ENCODE measurements around the gene SLCO6A1.
"Not testable (repeated sequence)": the region's sequence is repeated elsewhere in the genome, so short reads cannot be mapped to it uniquely, and the experiment has no call there.

The SLCO6A1 gene, protein sequence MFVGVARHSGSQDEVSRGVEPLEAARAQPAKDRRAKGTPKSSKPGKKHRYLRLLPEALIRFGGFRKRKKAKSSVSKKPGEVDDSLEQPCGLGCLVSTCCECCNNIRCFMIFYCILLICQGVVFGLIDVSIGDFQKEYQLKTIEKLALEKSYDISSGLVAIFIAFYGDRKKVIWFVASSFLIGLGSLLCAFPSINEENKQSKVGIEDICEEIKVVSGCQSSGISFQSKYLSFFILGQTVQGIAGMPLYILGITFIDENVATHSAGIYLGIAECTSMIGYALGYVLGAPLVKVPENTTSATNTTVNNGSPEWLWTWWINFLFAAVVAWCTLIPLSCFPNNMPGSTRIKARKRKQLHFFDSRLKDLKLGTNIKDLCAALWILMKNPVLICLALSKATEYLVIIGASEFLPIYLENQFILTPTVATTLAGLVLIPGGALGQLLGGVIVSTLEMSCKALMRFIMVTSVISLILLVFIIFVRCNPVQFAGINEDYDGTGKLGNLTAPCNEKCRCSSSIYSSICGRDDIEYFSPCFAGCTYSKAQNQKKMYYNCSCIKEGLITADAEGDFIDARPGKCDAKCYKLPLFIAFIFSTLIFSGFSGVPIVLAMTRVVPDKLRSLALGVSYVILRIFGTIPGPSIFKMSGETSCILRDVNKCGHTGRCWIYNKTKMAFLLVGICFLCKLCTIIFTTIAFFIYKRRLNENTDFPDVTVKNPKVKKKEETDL

GRCh38 chr5:102498271-102499034 lies at the start of gene SLCO6A1:
TSS of gene SLCO6A1 (minus strand) at chr5:102499001. CDS start at chr5:102498844, 157 bp downstream.
- DNase-seq, result no peak

GRCh38 chr5:102547141-102548035 lies 48.6 kb upstream of the SLCO6A1 start:
- no peak for DNase-seq

DNA sequence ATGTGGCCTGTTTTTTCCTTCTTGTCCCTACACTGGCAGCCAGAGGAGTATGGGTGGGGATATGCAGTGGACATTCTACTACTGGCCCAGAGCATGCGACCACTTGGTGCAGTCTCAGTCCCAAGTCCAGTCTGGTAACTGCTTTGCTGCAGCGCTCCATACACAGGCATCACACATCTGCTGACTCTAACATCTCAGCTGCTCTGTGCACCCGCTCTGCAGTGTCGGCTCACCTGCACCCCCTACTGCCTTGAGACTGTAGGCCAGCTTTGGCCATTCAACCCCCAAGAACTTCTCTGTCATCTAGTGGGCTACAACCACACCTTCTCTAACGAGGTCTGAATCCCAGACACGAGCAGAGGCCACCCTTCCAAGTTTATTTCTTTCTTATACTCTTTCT lies 46.4 kb upstream of the SLCO6A1 start:
- no peak for DNase-seq

DNA sequence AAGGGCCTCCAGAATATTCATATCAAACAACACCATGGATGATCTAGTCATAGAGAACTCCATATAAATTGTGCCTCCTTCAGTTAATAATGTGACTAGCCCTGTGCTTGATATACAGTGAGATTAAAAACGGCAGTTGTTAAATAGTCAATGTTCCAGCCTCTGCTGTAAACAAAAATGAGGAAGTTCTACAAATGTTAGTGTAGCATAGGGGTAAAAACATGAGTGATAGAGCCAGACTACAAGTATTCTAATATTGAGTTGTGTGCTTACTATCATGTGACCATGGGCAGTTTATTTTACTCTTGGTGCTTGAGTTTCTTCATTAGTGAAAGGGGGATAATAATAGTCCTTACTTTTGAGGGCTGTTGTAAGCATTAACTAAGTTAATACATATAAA lies 43.3 kb upstream of the SLCO6A1 start:
- no peak for DNase-seq

- no peak for DNase-seq
Observed at GRCh38 chr5:102539996-102540728, 41.4 kb upstream of the SLCO6A1 start.

DNA sequence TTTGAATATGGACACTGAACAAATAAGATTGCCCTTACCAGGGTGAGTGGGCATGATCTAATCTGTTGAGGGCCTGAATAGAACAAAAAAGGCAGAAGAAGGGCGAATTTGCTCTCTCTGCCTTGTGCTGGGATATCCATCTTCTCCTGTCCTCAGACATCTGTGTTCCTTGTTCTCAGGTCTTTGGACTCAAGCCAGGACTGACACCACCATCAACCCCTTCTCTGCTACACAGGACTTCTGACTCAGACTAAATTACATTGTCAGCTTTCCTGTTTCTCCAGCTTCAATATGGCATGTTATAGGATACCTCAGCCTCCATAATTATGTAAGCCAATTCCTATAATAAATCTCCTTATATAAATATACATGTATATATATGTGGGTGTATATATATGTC lies 40.8 kb upstream of the SLCO6A1 start:
- no peak for DNase-seq

DNA sequence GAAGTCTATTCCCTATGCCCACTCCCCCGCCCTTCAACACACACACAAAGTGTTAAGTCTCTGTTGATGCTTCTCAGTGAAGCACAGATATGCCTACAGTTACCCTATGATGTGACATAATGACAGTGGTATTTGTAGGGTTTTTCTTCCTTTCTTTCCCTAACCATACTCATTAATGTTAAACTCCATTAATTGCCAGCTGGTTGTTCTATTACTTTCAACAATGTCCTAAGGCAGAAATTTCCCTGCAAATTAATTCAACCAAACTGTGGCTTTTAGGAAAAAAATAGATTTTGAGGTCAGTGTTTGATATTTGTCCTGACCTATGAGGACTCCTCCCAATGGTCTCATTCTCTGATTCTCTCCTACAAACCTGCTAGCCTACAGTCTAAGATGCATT lies 38.2 kb upstream of the SLCO6A1 start:
- DNase-seq, result no peak

- no peak for DNase-seq
Observed at GRCh38 chr5:102536323-102536928, 37.6 kb upstream of the SLCO6A1 start.

DNA sequence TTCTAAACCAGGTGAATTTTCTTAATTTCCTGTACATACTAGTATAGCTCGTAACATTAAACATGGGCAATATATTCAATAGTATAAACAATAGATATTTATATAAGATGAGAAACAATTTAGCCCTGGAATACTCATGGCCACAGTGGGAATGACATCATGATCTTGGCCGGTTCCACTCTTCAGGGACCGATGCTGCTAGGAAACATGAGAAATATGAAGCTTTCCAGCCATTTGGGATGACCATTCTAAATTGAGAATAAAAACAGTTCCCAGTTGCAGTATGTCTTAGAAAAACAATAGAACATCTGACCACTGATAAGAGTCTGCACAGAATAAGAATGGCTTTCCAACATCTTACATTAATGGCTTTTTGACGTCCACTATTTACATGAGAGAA lies 33.3 kb upstream of the SLCO6A1 start:
- no peak for DNase-seq

DNA sequence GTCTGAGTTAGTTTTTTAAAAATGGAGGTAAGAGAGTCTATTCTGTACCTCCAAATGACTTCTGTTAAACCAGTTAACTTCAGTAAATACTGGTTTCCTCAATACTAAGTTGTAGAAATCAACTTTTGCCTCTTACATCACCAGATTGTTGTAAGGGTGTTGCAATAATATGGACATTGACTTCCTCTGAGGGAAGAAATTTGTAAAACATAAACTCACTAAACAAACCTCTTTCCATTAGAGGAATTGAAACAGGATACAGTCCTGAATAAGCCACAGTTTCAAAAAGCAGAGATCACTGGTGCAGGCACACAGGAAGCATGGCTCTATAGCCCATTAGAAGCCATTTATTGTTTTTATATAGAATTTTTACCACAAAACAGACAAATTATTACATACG lies 32.7 kb upstream of the SLCO6A1 start:
- DNase-seq, result no peak

GRCh38 chr5:102529447-102529846 lies 30.6 kb upstream of the SLCO6A1 start:
- no peak for DNase-seq

DNA sequence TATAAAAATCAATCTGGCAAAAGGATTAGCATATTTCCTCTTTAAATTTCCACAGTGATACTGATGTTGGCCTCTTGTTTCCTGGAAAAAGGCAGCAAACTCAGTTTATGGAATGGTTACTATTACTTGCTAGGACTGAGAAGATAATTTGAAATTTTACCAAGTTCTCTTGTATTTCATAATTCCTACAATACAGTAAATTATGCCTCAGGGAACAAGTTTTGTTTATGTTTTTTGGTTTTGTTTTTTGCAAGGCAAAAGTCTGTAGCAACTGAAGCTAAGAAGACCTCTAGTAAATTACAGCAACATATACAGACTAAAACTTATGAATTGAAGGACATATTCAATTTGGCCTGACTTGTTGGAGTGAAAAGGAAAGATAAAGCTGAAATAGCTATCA lies 30.2 kb upstream of the SLCO6A1 start:
- no peak for DNase-seq

DNA sequence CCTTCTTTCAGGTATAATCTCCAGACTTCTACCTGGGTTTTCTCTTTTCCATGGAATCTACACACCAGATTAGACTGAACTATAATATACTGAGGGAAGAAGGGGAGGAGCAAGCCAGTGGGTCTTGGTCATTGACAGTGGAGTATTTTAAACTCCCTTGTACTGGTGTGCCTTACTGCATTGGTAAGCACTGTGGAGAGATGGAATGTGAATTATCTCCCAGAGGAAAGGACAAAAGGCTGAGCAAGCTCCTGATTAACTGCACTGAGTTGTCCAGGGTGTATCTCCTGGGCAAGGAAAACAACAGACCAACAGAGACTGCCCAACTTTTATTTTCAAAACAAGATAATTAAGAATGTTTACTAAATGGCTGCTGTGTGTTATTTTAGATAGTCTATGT lies 29.8 kb upstream of the SLCO6A1 start:
- no peak for DNase-seq

- no peak for DNase-seq
Observed at GRCh38 chr5:102527547-102527946, 28.7 kb upstream of the SLCO6A1 start.

DNA sequence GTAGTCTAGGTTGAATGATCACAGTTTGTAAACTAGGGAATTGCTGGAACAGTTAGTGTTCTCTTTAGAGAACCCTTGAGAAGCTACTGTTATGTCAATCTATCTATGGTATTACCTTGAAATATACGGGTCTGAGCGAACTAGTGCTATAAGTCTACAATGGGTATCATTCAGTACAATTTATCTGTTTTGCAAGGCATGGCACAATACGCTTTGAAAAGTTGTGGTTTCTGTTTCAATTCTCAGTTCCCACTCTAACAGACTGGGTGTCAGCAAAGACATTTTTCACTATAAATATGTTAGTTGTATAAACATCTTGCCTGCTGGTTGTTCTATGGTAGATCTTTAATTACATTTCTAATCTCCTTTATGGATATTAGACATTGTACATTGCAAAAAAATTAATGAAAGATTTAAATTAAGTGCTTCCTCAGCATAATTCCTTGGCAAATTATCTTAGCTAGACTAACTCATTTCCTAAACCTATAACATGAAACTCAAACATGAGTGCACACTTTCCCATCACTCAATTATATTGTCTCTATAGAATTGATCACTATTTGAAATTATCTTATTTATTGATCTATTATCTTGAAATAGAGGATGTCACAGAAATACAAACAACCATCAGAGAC lies 24.9 kb upstream of the SLCO6A1 start:
- no peak for DNase-seq

DNA sequence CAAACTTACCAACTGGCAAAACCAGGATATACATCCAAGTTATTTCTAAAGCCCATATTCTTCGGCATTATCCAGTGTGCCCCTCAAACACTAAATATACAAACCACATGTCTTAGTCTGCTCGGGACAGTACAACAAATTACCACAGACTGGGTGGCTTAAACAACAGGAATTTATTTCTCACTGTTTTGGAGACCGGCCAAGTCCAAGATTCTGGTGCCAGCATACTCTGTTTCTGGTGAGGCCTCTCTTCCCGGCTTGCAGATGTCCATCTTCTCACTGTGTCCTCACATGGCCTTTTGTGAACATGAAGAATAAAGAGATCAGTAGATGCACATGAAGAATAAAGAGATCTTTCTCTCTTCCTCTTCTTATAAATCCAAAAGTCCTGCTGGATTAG lies 12.9 kb upstream of the SLCO6A1 start:
- DNase-seq, result peak in 9 of 14 donors; percentile 3 to 36 (median 10)

DNA sequence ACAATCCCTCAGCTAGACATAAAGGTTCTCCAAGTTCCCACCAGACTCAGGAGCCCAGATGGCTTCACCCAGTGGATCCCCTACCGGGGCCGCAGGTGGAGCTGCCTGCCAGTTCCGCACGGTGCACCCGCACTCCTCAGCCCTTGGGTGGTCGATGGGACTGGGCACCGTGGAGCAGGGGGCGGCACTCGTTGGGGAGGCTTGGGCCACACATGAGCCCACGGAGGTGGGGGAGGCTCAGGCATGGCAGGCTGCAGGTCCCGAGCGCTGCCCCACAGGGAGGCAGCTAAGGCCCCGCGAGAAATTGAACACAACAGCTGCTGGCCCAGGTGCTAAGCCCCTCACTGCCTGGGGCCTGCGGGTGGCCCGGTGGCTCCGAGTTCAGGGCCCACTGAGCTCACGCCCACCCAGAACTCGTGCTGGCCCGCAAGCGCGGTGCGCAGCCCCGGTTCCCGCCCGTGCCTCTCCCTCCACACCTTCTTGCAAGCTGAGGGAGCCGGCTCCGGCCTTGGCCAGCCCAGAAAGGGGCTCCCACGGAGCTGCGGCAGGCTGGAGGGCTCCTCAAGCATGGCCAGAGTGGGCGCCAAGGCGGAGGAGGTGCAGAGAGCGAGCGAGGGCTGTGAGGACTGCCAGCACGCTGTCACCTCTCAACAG lies 7.4 kb downstream of the SLCO6A1 start:
- not testable (repeated sequence) for DNase-seq

DNA sequence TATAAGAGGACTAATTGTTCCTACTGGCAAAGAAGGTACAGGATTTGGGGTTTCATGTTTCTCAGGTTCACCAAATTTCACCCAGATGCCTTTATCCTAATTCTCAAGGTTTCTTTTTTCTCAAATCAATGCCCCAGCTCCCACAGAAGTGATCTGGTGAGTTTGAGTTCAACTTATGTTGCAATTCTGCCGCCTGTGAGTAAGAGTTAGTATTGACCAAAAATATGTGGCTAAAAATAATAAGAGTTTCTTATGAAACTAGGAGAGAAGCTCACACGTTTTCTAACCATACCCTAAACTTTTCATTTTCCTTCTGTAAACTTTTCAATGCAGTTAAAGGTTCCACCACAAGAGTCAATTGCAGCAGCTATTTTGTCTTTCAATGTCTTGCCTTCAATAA lies 15.1 kb downstream of the SLCO6A1 start:
- DNase-seq, result no peak

- DNase-seq, result no peak
Observed at GRCh38 chr5:102481054-102481715, 17.6 kb downstream of the SLCO6A1 start.
